GM10248 (cell line): ENCODE measurements around the gene DYNC2LI1.

ENCODE experiments used
- CTCF ChIA-PET: fragments of 300-600 bp; sonication (Branson Sonifier 250); formaldehyde crosslinking; extraction: SDS; loops from one replicate; lab custom pipeline; 2021; ENCODE audit warnings: antibody characterized with exemption; lab: Yijun Ruan, JAX
- POLR2A ChIA-PET: fragments of 350-650 bp; sonication (Branson Sonifier 250); formaldehyde crosslinking; extraction: SDS; loops from one replicate; lab custom pipeline; 2020; ENCODE audit warnings: antibody characterized with exemption; lab: Yijun Ruan, JAX
- DNase-seq: peaks from one replicate; pipeline ENCODE4 v3.0.0; 2012; ENCODE audit errors: extremely low spot score
- TF ChIP-seq, protein P1 (sequence below): IDR thresholded peaks from 2 replicates; pipeline ENCODE4 v1.5.1; 2012; ENCODE audit warnings: mild to moderate bottlenecking, low read depth; ENCODE audit errors: extremely low read depth, missing control alignments, control extremely low read depth

DYNC2LI1 gene

DNA sequence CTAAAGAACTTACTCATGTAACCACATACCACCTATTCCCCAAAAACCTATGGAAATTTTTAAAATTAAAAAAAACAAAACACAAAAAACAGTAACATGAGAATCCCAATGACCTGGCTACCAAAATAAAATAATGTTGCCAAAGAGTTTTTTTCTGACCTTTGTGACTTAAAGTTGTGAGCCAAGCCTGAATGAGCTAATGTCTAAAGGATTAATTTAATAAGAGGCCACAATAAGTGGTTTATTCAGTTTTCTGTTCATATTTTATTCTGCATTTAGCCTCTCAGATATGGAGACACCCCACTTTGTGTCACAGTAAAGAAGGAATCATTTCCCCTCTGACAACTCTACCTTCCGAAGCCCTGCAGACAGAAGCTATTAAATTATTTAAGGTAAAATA lies 42.6 kb upstream of the DYNC2LI1 start:
- POLR2A ChIA-PET = no interaction called here
- no peak for DNase-seq
- TF ChIP-seq, protein P1, sequence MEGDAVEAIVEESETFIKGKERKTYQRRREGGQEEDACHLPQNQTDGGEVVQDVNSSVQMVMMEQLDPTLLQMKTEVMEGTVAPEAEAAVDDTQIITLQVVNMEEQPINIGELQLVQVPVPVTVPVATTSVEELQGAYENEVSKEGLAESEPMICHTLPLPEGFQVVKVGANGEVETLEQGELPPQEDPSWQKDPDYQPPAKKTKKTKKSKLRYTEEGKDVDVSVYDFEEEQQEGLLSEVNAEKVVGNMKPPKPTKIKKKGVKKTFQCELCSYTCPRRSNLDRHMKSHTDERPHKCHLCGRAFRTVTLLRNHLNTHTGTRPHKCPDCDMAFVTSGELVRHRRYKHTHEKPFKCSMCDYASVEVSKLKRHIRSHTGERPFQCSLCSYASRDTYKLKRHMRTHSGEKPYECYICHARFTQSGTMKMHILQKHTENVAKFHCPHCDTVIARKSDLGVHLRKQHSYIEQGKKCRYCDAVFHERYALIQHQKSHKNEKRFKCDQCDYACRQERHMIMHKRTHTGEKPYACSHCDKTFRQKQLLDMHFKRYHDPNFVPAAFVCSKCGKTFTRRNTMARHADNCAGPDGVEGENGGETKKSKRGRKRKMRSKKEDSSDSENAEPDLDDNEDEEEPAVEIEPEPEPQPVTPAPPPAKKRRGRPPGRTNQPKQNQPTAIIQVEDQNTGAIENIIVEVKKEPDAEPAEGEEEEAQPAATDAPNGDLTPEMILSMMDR = no peak
- CTCF ChIA-PET = interaction anchor here (1.1 to 1.6 kb wide), 2 partner anchors 13 kb away, joined by 3 to 4 read pairs; no protein-coding TSS in a partner anchor

GRCh38 chr2:43736637-43737036 lies 37.2 kb upstream of the DYNC2LI1 start:
- CTCF ChIA-PET = interaction anchor here (1.2 kb wide), 1 partner anchor 15 kb away, joined by 4 read pairs; no protein-coding TSS in a partner anchor
- POLR2A ChIA-PET = no interaction called here
- DNase-seq = no peak
- TF ChIP-seq, protein P1 = no peak

GRCh38 chr2:43737097-43737854 lies 36.6 kb upstream of the DYNC2LI1 start:
- ChIA-PET POLR2A (no interaction called here), CTCF (interaction anchor here (1.2 to 1.3 kb wide), 2 partner anchors 14 to 16 kb away, joined by 3 to 4 read pairs; no protein-coding TSS in a partner anchor)
- TF ChIP-seq, protein P1 = no peak
- no peak for DNase-seq

- CTCF ChIA-PET = interaction anchor here (1.2 to 1.3 kb wide), 2 partner anchors 14 to 16 kb away, joined by 3 to 4 read pairs; no protein-coding TSS in a partner anchor
- TF ChIP-seq, protein P1 = no peak
- POLR2A ChIA-PET = no interaction called here
- DNase-seq = no peak
These were observed 36.0 kb upstream of the DYNC2LI1 start for GRCh38 chr2:43737855-43738254.

GRCh38 chr2:43738257-43738656 lies 35.6 kb upstream of the DYNC2LI1 start:
- CTCF ChIA-PET = interaction anchor here (1.3 kb wide), 1 partner anchor 17 kb away, joined by 3 read pairs; no protein-coding TSS in a partner anchor
- no peak for DNase-seq
- TF ChIP-seq, protein P1 = no peak
- POLR2A ChIA-PET = no interaction called here

- POLR2A ChIA-PET = no interaction called here
- TF ChIP-seq, protein P1 = no peak
- CTCF ChIA-PET = interaction anchor here (1.4 to 2.1 kb wide), 2 partner anchors 12 to 13 kb away, joined by 4 to 8 read pairs; no protein-coding TSS in a partner anchor
- DNase-seq = no peak
These were observed 30.1 kb upstream of the DYNC2LI1 start for GRCh38 chr2:43743706-43744105.
